ENCODE measurements around the gene PUM1. TPM values are rescaled to one million over a fixed set of nuclear protein-coding genes. Genes with fewer than 3 reads are reported as not detected.

Gene PUM1
- total and polyA plus RNA-seq, 10 of the 15 experiments (the other 5 are each of a cell fraction or from before 2014, with no cell fraction given) = 21.4 to 75.3 (median 42.4) TPM

DNA sequence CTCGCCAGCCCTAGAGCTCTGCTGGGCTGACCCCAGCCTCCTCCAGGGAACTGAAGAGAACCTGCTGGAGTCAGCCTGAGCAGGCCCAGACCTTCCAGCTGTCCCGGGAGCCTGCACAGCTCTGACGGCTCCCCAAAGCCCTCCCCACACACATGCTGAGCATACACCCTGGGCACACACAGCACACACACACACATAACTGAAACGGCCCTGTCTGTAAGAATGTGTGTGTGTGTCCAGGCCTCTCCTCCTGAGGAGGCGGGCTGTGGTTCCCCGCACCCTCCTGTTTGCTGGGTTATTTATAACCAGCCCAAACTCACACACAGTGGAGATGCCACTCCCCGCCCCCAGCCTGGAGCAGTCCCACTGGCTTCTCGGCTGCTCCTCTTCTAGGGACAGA, 177.1 kb downstream of the PUM1 start (continued):
- TF ChIP-seq CREM (IDR thresholded peaks at IDR 0.05; ENCODE audit: low read depth) (no peak), FOXM1 (IDR thresholded peaks at IDR 0.05; ENCODE audit: low read depth, low read length) (no peak), YBX1 (IDR thresholded peaks at IDR 0.05) (no peak), TCF7 (IDR thresholded peaks at IDR 0.05; ENCODE audit: borderline replicate concordance) (no peak), TARDBP (IDR thresholded peaks at IDR 0.05; ENCODE audit: borderline replicate concordance) (no peak), SPI1 (IDR thresholded peaks at IDR 0.05; ENCODE audit: borderline replicate concordance, insufficient read depth, low read depth, low read length) (no peak), KDM1A (IDR thresholded peaks at IDR 0.05; ENCODE audit: borderline replicate concordance) (no peak), MEF2B (IDR thresholded peaks at IDR 0.05; ENCODE audit: partially characterized antibody, poor library complexity, severe bottlenecking) (no peak), FOS (IDR thresholded peaks at IDR 0.05; ENCODE audit: borderline replicate concordance, extremely low read depth, insufficient read length) (no peak)
- TF ChIP-seq, protein P1, sequence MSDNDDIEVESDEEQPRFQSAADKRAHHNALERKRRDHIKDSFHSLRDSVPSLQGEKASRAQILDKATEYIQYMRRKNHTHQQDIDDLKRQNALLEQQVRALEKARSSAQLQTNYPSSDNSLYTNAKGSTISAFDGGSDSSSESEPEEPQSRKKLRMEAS (IDR thresholded peaks at IDR 0.05; ENCODE audit: low read depth, low read length) = no peak

DNA sequence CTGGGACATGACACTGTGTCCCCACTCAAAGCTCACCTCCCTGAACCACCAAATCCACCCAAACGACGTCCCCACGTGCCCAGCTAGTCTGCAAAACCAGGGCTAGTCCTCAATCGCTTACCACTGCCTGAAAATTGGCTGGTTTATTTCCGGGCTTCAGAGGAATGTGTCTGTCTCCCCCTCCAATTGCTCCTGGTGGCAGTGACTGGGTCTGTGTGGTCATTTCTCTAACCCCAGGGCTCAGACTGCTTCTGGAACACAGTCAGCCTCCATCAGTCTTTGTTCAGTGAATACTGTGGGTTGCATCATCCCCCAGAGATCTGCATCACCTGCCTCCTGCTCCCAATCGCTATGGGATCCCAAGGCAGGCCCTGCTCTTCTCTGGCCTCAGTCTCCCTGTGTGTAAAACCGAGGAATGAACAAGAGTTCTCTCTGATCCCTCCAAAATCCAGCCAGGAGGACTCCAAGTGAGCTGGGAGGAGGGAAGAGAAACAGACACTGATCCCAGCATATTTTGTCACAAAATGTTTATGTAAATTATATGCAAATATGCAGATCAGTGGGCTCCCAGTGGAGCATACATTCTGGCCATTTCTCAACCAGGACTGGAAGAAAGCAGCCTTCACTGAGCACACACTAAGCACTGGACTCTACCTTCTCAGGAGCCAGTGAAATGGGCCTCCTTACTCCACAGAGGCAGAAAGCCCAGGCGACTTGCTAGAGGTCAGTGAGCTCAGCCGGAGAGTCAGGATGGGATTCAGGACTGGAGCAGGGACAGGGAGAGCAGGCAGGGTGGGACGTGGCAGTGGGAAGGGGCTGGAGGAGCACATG, 177.8 kb downstream of the PUM1 start:
- Histone ChIP-seq H3K79me2 (ENCODE audit: control insufficient read depth, insufficient read depth, low read length) (no peaks in the 10 kb centered on the region), H3K27me3 (replicated peaks in 1 of 2; ENCODE audit: control insufficient read depth in 2 of 2, insufficient read depth in 2 of 2, low read length in 1 of 2) (no peaks in the 10 kb centered on the region; a peak in 1 of 4 replicates), H3K9me3 (replicated peaks; ENCODE audit: control insufficient read depth, insufficient read depth, low read length) (no peaks in the 10 kb centered on the region), H3K9ac (ENCODE audit: control insufficient read depth, insufficient read depth, low read length) (no peak overlapping the region), H3K36me3 (ENCODE audit: control insufficient read depth in 2 of 2, insufficient read depth in 2 of 2, low read length in 1 of 2) (no peaks in the 10 kb centered on the region), H4K20me1 (ENCODE audit: control insufficient read depth, insufficient read depth) (no peaks in the 10 kb centered on the region; the same call in 1 of the 2 replicates), H3K4me2 (ENCODE audit: control insufficient read depth, insufficient read depth) (no peak overlapping the region), H2AFZ (ENCODE audit: control insufficient read depth, low read depth, low read length) (no peak overlapping the region), H3K4me1 (ENCODE audit: control insufficient read depth, insufficient read depth, low read length) (no peaks in the 10 kb centered on the region), H3K4me3 (no peak overlapping the region), H3K27ac (ENCODE audit: control insufficient read depth, insufficient read depth) (no peak overlapping the region)
- in situ Hi-C loops (cut with MboI) = no loop called here
- WGBS (ENCODE audit: insufficient coverage, insufficient replicate concordance, low lambda C conversion rate, missing lambda C conversion rate) = 23% methylated on average over 10 of the region's 10 CpGs
- BruUV-seq (replicated peaks) = no TSS peak
- DNase-seq (ENCODE audit: low read depth, low spot score) (no peak), FAIRE-seq (no peak), ATAC-seq (no peak)
- SMC1A ChIA-PET (ENCODE audit: uncharacterized antibody, unreplicated experiment) = no interaction called here
- POLR2A ChIA-PET = no interaction called here
- RAD21 ChIA-PET (ENCODE audit: unreplicated experiment) = interaction anchor here (1.0 kb wide), 1 partner anchor 23 kb away, joined by 3 read pairs; no protein-coding TSS in a partner anchor
- CTCF ChIA-PET = interaction anchor here (1.0 kb wide), 1 partner anchor 108 kb away, joined by 3 read pairs; no protein-coding TSS in a partner anchor
- no peak for TF ChIP-seq GATAD2B (conservative IDR thresholded peaks at IDR 0.05; ENCODE audit: low read depth)
- no peak for TF ChIP-seq BCL11A (IDR thresholded peaks at IDR 0.05; ENCODE audit: low read depth, low read length)
- TF ChIP-seq WRNIP1 (IDR thresholded peaks at IDR 0.05; ENCODE audit: borderline replicate concordance, low read depth, low read length) = no peak
- no peak for TF ChIP-seq PBX3 (IDR thresholded peaks at IDR 0.05; ENCODE audit: insufficient replicate concordance, low read depth, low read length)
- TF ChIP-seq BMI1 (IDR thresholded peaks at IDR 0.05; ENCODE audit: borderline replicate concordance) = no peak
- TF ChIP-seq RFX5 (IDR thresholded peaks at IDR 0.05; ENCODE audit: low read depth, low read length) = no peak
- intact Hi-C loops (cut with micrococcal nuclease; ENCODE audit: unreplicated experiment) = no loop called here

Measured in GM12878 (cell line).